Hindlimb muscle (tissue), 1 donor: ENCODE results near the gene TRIP11. TPM values are rescaled to one million over a fixed set of nuclear protein-coding genes. Genes with fewer than 3 reads are reported as not detected.
"Not testable (repeated sequence)": the region's sequence is repeated elsewhere in the genome, so short reads cannot be mapped to it uniquely, and the experiment has no call there.

Experiments used
- DNase-seq: peaks from one replicate; pipeline ENCODE4 v3.0.0-alpha.2; 2013
- polyA plus RNA-seq: library from polyadenylated mRNA; unstranded; fragments of 120-200 nt; gene quantifications from one replicate; pipeline ENCODE4 v1.2.1, GENCODE V29; 2013; ENCODE audit not compliant: insufficient read length

Gene TRIP11
- 15.3 TPM for polyA plus RNA-seq

GRCh38 chr14:92039719-92040430, at the start of gene TRIP11:
Gene TRIP11, minus strand, starts transcription at chr14:92040059. Its CDS starts 374 bp downstream, at chr14:92039685.
- DNase-seq, result peak; percentile 95

DNA sequence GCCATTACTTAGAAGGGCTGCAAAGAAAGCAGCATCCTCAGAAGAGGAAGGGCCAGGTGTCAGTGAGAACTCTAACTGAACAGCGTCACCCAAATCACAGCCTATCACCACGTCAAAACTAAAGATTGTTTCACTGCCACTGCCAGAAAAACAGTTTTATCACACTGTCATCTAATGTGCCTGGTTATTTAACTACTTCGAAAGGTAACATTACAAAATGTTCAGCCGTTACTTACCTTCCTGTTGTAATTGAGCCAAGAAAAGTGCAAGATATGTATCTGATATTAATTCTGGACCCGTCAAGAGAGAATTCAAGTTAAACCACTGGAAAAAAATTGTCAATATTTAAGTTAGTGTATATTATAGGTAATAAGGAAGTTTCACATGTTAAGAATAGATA, 48.6 kb upstream of the TRIP11 start:
- DNase-seq, result no peak

GRCh38 chr14:92074555-92074954, 34.7 kb upstream of the TRIP11 start:
- DNase-seq, result no peak

- no peak for DNase-seq
These were observed 18.4 kb upstream of the TRIP11 start for GRCh38 chr14:92058006-92058917.

DNA sequence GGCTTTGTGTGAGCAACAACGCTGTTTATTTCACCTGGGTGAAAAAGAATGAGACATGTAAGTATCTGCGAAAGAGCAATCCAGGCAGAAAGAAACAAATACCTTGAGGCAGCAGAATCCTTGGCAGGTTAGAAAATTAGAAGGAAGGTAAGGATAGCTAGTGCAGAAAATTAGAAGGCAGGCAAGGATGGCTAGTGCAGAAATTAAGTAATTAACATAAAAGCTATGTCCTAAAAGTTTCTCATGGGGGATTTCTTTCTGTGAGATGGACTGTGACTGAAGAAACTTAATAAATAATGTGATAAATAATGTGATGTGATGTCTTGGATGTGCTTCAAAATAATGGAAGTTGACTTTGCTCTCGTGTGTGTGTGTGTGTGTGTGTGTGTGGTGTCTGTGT, 9.9 kb upstream of the TRIP11 start:
- no peak for DNase-seq

- DNase-seq, result not testable (repeated sequence)
These were observed 9.4 kb upstream of the TRIP11 start for GRCh38 chr14:92049221-92049620.

DNA sequence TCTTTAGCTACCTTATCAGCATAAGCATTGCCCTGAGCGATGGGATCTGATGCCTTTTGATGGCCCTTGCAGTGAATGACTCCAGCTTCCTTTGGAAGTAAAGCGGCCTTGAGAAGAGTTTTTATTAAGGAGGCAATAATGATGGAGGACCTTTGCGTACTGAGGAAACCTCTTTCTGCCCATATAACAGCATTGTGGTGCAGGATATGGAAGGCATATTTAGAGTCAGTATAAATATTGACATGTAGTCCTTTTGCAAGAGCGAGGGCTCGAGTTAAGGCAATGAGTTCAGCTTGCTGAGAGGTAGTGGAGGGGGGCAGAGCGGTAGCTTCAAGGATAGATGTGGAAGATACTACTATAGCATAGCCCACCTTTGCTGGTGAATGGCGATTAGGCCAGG, 6.0 kb upstream of the TRIP11 start:
- DNase-seq, result not testable (repeated sequence)

DNA sequence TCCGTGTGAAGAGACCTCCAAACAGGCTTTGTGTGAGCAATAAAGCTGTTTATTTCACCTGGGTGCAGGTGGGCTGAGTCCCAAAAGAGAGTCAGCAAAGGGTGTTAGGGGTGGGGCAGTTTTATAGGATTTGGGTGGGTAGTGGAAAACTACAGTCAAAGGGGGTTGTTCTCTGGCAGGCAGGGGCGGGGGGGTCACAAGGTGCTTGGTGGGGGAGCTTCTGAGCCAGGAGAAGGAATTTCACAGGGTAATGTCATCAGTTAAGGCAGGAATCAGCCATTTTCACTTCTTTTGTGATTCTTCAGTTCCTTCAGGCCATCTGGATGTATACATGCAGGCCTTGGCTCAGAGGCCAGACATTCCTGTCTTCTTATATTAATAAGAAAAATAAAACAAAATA, 1.9 kb upstream of the TRIP11 start:
- not testable (repeated sequence) for DNase-seq

DNA sequence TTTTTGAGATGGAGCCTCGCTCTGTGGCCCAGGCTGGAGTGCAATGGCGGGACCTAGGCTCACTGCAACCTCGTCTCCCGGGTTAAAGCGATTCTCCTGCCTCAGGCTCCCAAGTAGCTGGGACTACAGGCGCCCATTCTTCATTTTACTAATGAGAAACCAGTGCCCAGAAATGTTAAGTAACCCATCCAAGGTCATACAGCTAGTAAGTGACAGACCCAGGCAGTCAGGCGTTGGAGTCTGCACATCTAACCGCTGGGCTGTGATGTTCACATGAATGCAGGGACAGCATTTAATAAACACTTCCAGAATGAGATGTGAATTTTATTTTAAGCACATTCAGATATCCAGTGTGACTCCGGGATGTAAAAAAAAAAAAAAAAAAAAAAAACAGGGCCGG, 1.3 kb upstream of the TRIP11 start:
- DNase-seq, result no peak

GRCh38 chr14:92040431-92041051, 682 bp upstream of the TRIP11 start:
- peak; percentile 36 for DNase-seq

DNA sequence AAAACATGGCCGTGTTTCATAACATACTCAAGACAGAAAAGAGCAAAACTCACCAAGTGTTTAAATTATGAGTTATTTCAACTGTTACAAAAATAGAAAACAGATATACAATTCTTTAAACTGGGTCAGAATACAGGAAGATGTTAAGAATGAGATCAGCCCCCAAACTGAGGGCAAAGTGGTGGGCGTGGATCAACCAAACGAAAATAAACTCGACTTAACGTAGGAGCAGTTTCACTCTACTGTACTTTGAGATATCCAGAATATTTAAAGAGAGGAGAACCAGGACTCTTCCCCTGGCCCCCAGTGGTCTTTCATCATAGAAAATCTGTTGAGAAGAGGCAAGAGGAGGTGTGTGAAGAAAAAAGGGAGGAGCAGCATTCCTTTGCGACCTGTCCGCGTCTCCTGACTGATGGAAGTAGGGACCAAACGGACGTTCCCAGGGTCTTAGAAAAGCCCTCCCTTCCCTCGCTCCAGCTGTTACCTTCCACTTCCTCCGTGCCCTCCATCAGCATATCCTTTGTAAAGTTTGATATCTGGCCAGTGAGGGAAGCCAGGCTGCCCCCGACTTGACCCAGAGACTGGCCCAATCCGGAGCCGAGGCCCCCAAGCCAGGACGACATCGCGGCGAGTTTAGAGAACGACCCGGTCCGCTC, 668 bp downstream of the TRIP11 start:
- DNase-seq, result peak; percentile 75

- no peak for DNase-seq
These were observed 1.9 kb downstream of the TRIP11 start for GRCh38 chr14:92037989-92038388.

- DNase-seq, result no peak
These were observed 4.0 kb downstream of the TRIP11 start for GRCh38 chr14:92035890-92036289.

- no peak for DNase-seq
These were observed 5.8 kb downstream of the TRIP11 start for GRCh38 chr14:92033906-92034687.

DNA sequence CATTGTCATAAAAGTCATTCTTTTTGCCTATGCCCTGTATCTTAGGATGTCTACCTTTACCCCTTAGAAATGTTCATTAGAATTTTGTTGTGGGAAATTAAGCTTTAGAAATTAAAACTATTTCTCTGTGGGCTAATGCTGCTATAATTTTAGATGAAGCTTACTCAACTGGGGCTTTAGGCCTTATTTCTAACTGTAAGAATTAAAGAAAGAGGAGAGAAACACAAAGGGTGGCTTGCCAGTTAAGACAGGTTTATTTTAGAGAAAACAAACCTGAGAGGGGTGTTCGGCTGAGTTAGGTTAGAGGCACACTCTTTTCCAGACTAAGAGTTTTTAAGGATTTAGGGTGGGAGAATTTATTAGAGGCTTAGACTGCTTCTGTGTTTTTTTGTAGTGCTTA, 6.4 kb downstream of the TRIP11 start:
- no peak for DNase-seq

DNA sequence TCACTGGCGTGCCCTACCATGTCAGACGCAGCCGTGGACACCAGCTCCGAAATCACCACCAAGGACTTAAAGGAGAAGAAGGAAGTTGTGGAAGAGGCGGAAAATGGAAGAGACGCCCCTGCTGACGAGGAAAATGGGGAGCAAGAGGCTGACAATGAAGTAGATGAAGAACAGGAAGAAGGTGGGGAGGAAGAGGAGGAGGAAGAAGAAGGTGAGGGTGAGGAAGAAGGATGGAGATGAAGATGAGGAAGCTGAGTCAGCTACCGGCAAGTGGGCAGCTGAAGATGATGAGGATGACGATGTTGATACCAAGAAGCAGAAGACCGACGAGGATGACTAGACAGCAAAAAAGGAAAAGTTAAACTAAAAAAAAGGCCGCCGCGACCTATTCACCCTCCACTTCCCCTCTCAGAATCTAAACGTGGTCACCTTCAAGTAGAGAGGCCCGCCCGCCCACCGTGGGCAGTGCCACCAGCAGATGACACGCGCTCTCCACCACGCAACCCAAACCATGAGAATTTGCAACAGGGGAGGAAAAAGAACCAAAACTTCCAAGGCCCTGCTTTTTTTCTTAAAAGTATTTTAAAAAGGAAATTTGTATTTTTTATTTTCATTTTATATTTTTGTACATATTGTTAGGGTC, 13.2 kb downstream of the TRIP11 start:
- no peak for DNase-seq

- DNase-seq, result no peak
These were observed 17.8 kb downstream of the TRIP11 start for GRCh38 chr14:92022036-92022435.

DNA sequence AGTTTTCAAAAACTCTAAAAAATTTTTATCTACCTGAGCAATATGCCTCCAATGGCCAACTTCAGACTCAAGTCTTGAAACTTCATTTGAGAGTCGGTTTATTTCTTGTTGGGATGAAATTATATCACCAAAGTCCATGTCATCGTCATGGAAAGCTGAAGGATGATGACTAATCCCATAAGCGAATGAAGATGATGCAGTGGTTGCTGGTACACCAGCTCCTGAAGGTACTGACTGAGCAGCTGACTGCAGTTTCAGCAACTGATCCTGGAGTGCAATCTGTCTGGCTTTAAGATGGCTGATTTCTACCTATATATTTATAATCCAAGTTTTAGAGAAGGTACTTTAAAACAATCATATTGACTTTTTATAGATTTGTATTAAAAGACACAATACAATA, 18.3 kb downstream of the TRIP11 start:
- no peak for DNase-seq

- no peak for DNase-seq
These were observed 25.8 kb downstream of the TRIP11 start for GRCh38 chr14:92014040-92014439.

DNA sequence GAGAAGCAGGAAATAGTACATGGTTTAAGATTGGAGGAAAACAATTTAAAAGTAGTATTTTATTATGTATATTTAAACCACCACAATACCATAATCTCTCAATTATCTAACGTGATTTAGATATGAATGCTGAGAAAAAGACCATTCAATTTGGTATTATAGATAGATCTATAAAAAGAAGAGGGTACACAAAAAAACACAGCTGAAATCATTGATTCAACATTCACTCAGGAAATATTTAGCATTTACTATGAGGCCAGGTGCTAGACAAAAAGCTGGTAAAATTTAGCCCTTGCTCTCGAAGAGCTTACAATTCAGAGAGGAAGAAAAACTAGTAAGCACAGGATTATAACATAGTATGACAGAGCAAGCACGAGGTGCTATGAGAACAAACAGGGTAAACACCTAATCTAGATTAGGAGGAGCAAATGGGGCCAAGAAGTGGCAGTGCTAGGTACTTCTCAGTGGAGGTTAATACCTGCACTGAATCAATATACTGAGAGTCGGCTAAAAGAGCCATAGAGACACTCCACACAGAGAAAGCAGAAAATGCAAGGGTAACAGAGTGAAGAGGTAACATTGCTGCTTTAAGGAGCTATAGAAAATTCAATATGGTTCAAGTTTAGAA, 27.6 kb downstream of the TRIP11 start:
- no peak for DNase-seq

DNA sequence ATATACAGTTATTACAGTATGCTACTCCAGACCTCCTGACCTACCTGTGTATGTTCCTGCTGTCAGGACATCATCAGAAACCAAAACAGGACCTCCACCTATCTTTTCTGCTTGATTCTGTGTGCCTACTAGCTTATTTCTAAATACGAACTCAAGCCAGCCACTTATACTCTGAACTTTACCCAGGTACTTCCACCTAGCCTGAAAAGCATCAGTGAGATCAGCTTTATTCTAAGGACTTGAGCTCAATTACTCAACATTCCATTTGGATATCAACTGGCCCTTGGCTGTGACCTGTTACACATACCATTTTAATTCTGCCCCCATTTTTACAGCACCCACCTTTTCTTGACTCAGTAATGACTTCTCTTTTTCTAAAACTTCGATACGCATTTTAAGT, 29.2 kb downstream of the TRIP11 start:
- DNase-seq, result no peak
